Fibroblast of skin of back (primary cell): ENCODE data around the gene KLF8.
A peak's percentile ranks its signal among the peaks of the same experiment; 100 is the strongest.

Experiments used
- DNase-seq: peaks from one replicate; pipeline ENCODE4 v3.0.0-alpha.2; 2013

The KLF8 gene

GRCh38 chrX:56310581-56310980, 78.4 kb downstream of the KLF8 start:
- no peak for DNase-seq

GRCh38 chrX:56313308-56313707, 81.2 kb downstream of the KLF8 start:
- no peak for DNase-seq

- peak; percentile 0 for DNase-seq
Observed at GRCh38 chrX:56314334-56314733, 82.2 kb downstream of the KLF8 start.

GRCh38 chrX:56318076-56318475, 85.9 kb downstream of the KLF8 start:
- no peak for DNase-seq

GRCh38 chrX:56319165-56319564, 87.0 kb downstream of the KLF8 start:
- DNase-seq = no peak
